AG04450 (cell line): Measurements from ENCODE around the gene LGI1. TPM values are rescaled to one million over a fixed set of nuclear protein-coding genes. Genes with fewer than 3 reads are reported as not detected.

Experiments used
- CTCF ChIA-PET: fragments of 300-600, 350-600 bp; formaldehyde crosslinking; extraction: SDS; loops from one replicate; lab custom pipeline; 2022; ENCODE audit warnings: antibody characterized with exemption, inconsistent platforms; lab: Charles Lee
- POLR2A ChIA-PET: fragments of 350-600 bp; formaldehyde crosslinking; extraction: SDS; loops from one replicate; lab custom pipeline; 2021; ENCODE audit warnings: antibody characterized with exemption, inconsistent platforms; lab: Yijun Ruan, JAX
- DNase-seq: peaks from one replicate; pipeline ENCODE4 v3.0.0-alpha.2; 2011; ENCODE audit warnings: low read depth, low spot score
- H3K27ac ChIP-seq: one replicate; pipeline ENCODE4 v1.5.1; 2012; ENCODE audit warnings: low read depth, low read length, control low read depth
- H3K27me3 ChIP-seq: one replicate; pipeline ENCODE4 v1.6.0; 2012; ENCODE audit warnings: low read length; ENCODE audit not compliant: control insufficient read depth, insufficient read depth
- H3K4me3 ChIP-seq: 2 replicates; pipeline ENCODE4 v1.5.1; 2011; ENCODE audit warnings: mild to moderate bottlenecking, low read depth, low read length, control low read depth
- H3K9me3 ChIP-seq: 2 replicates; pipeline ENCODE4 v1.5.1; 2012; ENCODE audit warnings: low read length; ENCODE audit not compliant: control insufficient read depth, insufficient read depth
- CTCF ChIP-seq: IDR thresholded peaks from 2 replicates; pipeline ENCODE4 v1.5.1; 2011; ENCODE audit warnings: low read depth, low read length, control low read depth, inconsistent platforms
- polyA plus RNA-seq: library from polyadenylated mRNA; depleted of rRNA; stranded (reverse); fragments of >200 nt; gene quantifications from 2 replicates; pipeline ENCODE4 v1.2.3, GENCODE V29; 2011; rRNA removed

Gene LGI1
- polyA plus RNA-seq, 1 experiment = not detected

GRCh38 chr10:93841961-93842360 is 84.2 kb downstream of the LGI1 start:
- Histone ChIP-seq H3K4me3 (no peak overlapping the region), H3K9me3 (no peaks in the 10 kb centered on the region; the same call in 1 of the 2 replicates), H3K27ac (no peak overlapping the region), H3K27me3 (peaks cover 9% of the 10 kb centered on the region)
- no peak for TF ChIP-seq CTCF
- ChIA-PET POLR2A (no interaction called here), CTCF (no interaction called here)
- no peak for DNase-seq

- ChIA-PET POLR2A (no interaction called here), CTCF (interaction anchor here (1.5 kb wide), 1 partner anchor 599 kb away, joined by 3 read pairs; no protein-coding TSS in a partner anchor)
- Histone ChIP-seq H3K9me3 (no peaks in the 10 kb centered on the region; the same call in 1 of the 2 replicates), H3K27ac (no peak overlapping the region), H3K4me3 (no peak overlapping the region), H3K27me3 (peaks cover 17% of the 10 kb centered on the region)
- DNase-seq = no peak
- no peak for TF ChIP-seq CTCF
Measured at GRCh38 chr10:93844979-93845626, 87.4 kb downstream of the LGI1 start.

Other genes starting within 250 kb of the LGI1 start
- not detected in 2 replicates for gene FFAR4, start 191.3 kb upstream of the LGI1 start, polyA plus RNA-seq
- gene RBP4, start 156.7 kb upstream of the LGI1 start, polyA plus RNA-seq = not detected in 2 replicates
- not detected in 2 replicates for gene PDE6C, start 145.4 kb upstream of the LGI1 start, polyA plus RNA-seq
- gene FRA10AC1, start 55.3 kb upstream of the LGI1 start, polyA plus RNA-seq = 7.0 and 12.1 TPM in 2 replicates
- 6.7 and 7.0 TPM in 2 replicates for gene SLC35G1, start 136.0 kb downstream of the LGI1 start, polyA plus RNA-seq
- gene PLCE1, start 236.0 kb downstream of the LGI1 start, polyA plus RNA-seq = 2.0 and 2.2 TPM in 2 replicates